OCI-LY7 (cell line): Measurements from ENCODE around the gene VWA8.

Source experiments
- EZH2phosphoT487 ChIP-seq: fragments of 200-600 bp; sonication (generic); IDR thresholded peaks from 2 replicates; pipeline ENCODE4 v1.6.1; 2018; ENCODE audit warnings: low read depth, borderline replicate concordance, mild to moderate bottlenecking, mixed run types, antibody characterized with exemption, low read length, moderate library complexity, mixed read lengths
- TF ChIP-seq, protein P1 (sequence below): fragments of 200-600 bp; sonication (generic); conservative IDR thresholded peaks from 2 replicates; pipeline ENCODE4 v1.5.1; 2014; ENCODE audit warnings: mild to moderate bottlenecking, antibody characterized with exemption, low read length, moderate library complexity, mixed read lengths

- TF ChIP-seq, protein P1, sequence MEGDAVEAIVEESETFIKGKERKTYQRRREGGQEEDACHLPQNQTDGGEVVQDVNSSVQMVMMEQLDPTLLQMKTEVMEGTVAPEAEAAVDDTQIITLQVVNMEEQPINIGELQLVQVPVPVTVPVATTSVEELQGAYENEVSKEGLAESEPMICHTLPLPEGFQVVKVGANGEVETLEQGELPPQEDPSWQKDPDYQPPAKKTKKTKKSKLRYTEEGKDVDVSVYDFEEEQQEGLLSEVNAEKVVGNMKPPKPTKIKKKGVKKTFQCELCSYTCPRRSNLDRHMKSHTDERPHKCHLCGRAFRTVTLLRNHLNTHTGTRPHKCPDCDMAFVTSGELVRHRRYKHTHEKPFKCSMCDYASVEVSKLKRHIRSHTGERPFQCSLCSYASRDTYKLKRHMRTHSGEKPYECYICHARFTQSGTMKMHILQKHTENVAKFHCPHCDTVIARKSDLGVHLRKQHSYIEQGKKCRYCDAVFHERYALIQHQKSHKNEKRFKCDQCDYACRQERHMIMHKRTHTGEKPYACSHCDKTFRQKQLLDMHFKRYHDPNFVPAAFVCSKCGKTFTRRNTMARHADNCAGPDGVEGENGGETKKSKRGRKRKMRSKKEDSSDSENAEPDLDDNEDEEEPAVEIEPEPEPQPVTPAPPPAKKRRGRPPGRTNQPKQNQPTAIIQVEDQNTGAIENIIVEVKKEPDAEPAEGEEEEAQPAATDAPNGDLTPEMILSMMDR: no peak
- TF ChIP-seq EZH2phosphoT487: no peak
These were observed 195.1 kb downstream of the VWA8 start for GRCh38 chr13:41765813-41766212.
